ENCODE results near the gene GPA33. TPM values are rescaled to one million over a fixed set of nuclear protein-coding genes. Genes with fewer than 3 reads are reported as not detected.

The GPA33 gene
- total and polyA plus RNA-seq, 12 donors: 0.03 to 0.79 (median 0.21) TPM; not detected in 6

GRCh38 chr1:167126811-167127210, 36.6 kb upstream of the GPA33 start:
- no peaks in the 10 kb centered on the region for H3K36me3 ChIP-seq (replicated peaks in 1 of 2)
- H3K27me3 ChIP-seq: no peaks in the 10 kb centered on the region
- no peak overlapping the region for H3K27ac ChIP-seq
- no peaks in the 10 kb centered on the region for H3K9me3 ChIP-seq (replicated peaks in 1 of 3)
- no peak for DNase-seq
- intact Hi-C loops (cut with DNase I): no loop called here
- no peak for TF ChIP-seq CTCF (IDR thresholded peaks at IDR 0.05)
- WGBS, 4 donors: 78 to 85% (median 79%) methylated on average over 15 to 17 of the region's 17 CpGs
- no peak overlapping the region for H3K4me3 ChIP-seq
- H3K4me1 ChIP-seq (replicated peaks in 1 of 2): no peaks in the 10 kb centered on the region

- no peaks in the 10 kb centered on the region for H3K9me3 ChIP-seq (replicated peaks in 1 of 3)
- intact Hi-C loops (cut with DNase I): no loop called here
- H3K27ac ChIP-seq: no peak overlapping the region
- no peak for DNase-seq
- H3K4me1 ChIP-seq (replicated peaks in 1 of 2): peaks cover 0 to 3% of the 10 kb centered on the region in 2 donors
- H3K27me3 ChIP-seq: no peaks in the 10 kb centered on the region
- TF ChIP-seq CTCF (IDR thresholded peaks at IDR 0.05): no peak
- no peak for TF ChIP-seq POLR2A (IDR thresholded peaks at IDR 0.05)
- H3K36me3 ChIP-seq (replicated peaks in 1 of 2): no peaks in the 10 kb centered on the region
- no peak overlapping the region for H3K4me3 ChIP-seq
- 88 to 92% (median 89%) methylated on average over 26 to 28 of the region's 28 CpGs for WGBS, 4 donors
These were observed 36.1 kb upstream of the GPA33 start for GRCh38 chr1:167126317-167126716.

GRCh38 chr1:167122568-167122967, 32.4 kb upstream of the GPA33 start:
- Histone ChIP-seq H3K4me1 (replicated peaks in 1 of 2) (peaks cover 0 to 6% of the 10 kb centered on the region in 2 donors), H3K27ac (no peak overlapping the region), H3K4me3 (no peak overlapping the region), H3K36me3 (replicated peaks in 1 of 2) (no peaks in the 10 kb centered on the region), H3K9me3 (replicated peaks in 1 of 3) (no peaks in the 10 kb centered on the region), H3K27me3 (peaks cover 11% of the 10 kb centered on the region)
- WGBS, 4 donors: 86 to 94% (median 93%) methylated on average over 4 of the region's 4 CpGs
- TF ChIP-seq POLR2A (IDR thresholded peaks at IDR 0.05) (no peak), CTCF (IDR thresholded peaks at IDR 0.05) (no peak)
- intact Hi-C loops (cut with DNase I): no loop called here
- DNase-seq: no peak

- 76 to 86% (median 79%) methylated on average over 5 of the region's 5 CpGs for WGBS, 4 donors
These were observed 31.9 kb upstream of the GPA33 start for GRCh38 chr1:167122121-167122480.

More at GRCh38 chr1:167122121-167122480, 31.9 kb upstream of the GPA33 start:
- H3K4me3 ChIP-seq: no peak overlapping the region
- H3K36me3 ChIP-seq (replicated peaks in 1 of 2): no peaks in the 10 kb centered on the region
- H3K9me3 ChIP-seq (replicated peaks in 1 of 3): no peaks in the 10 kb centered on the region
- no peak for DNase-seq
- peaks cover 0 to 6% of the 10 kb centered on the region in 2 donors for H3K4me1 ChIP-seq (replicated peaks in 1 of 2)
- TF ChIP-seq POLR2A (IDR thresholded peaks at IDR 0.05) (no peak), CTCF (IDR thresholded peaks at IDR 0.05) (no peak)
- no peak overlapping the region for H3K27ac ChIP-seq
- intact Hi-C loops (cut with DNase I): no loop called here
- peaks cover 11% of the 10 kb centered on the region for H3K27me3 ChIP-seq
